Measurements from ENCODE around the gene TMEM237. TPM values are rescaled to one million over a fixed set of nuclear protein-coding genes. Genes with fewer than 3 reads are reported as not detected.

Gene TMEM237
- total RNA-seq, 2 donors from 2014 or later = 10.0 to 12.0 TPM

- ATAC-seq (no peak), DNase-seq (ENCODE audit: low spot score) (no peak)
- Mint-ChIP-seq H3K9me3 (no peaks in the 10 kb centered on the region), H3K27ac (no peak overlapping the region), H3K27me3 (no peaks in the 10 kb centered on the region), H3K4me3 (no peak overlapping the region), H3K4me1 (ENCODE audit: low read depth in 2 of 2) (peaks cover 0 to 4% of the 10 kb centered on the region in 2 donors), H3K36me3 (peaks cover 9% of the 10 kb centered on the region)
These were observed 12.7 kb downstream of the TMEM237 start for GRCh38 chr2:201630577-201630976.

GRCh38 chr2:201628545-201628944 is 14.8 kb downstream of the TMEM237 start:
- Mint-ChIP-seq H3K27ac (no peak overlapping the region), H3K9me3 (no peaks in the 10 kb centered on the region), H3K27me3 (no peaks in the 10 kb centered on the region), H3K4me3 (no peak overlapping the region), H3K36me3 (peaks cover 4% of the 10 kb centered on the region), H3K4me1 (ENCODE audit: low read depth in 2 of 2) (peaks cover 0 to 4% of the 10 kb centered on the region in 2 donors)
- no peak for ATAC-seq
- DNase-seq (ENCODE audit: low spot score) = no peak

GRCh38 chr2:201622306-201622970 is 20.9 kb downstream of the TMEM237 start:
- H3K27ac Mint-ChIP-seq = no peak overlapping the region
- H3K9me3 Mint-ChIP-seq = no peaks in the 10 kb centered on the region

GRCh38 chr2:201621293-201621999 is 21.9 kb downstream of the TMEM237 start:
- no peak overlapping the region for H3K4me3 Mint-ChIP-seq
- no peak overlapping the region for H3K27ac Mint-ChIP-seq
- H3K9me3 Mint-ChIP-seq = no peaks in the 10 kb centered on the region
- DNase-seq (ENCODE audit: low spot score) (no peak), ATAC-seq (no peak)
- peaks cover 0 to 2% of the 10 kb centered on the region in 2 donors for H3K27me3 Mint-ChIP-seq
- H3K4me1 Mint-ChIP-seq (ENCODE audit: low read depth in 2 of 2) = no peaks in the 10 kb centered on the region
- no peaks in the 10 kb centered on the region for H3K36me3 Mint-ChIP-seq

More at GRCh38 chr2:201622306-201622970, 20.9 kb downstream of the TMEM237 start:
- no peak for ATAC-seq
- Mint-ChIP-seq H3K4me3 (no peak overlapping the region), H3K4me1 (ENCODE audit: low read depth in 2 of 2) (no peaks in the 10 kb centered on the region), H3K36me3 (no peaks in the 10 kb centered on the region), H3K27me3 (no peaks in the 10 kb centered on the region)
- no peak for DNase-seq (ENCODE audit: low spot score)

GRCh38 chr2:201618744-201619662 is 24.3 kb downstream of the TMEM237 start:
- no peaks in the 10 kb centered on the region for H3K36me3 Mint-ChIP-seq
- no peak overlapping the region for H3K4me3 Mint-ChIP-seq
- no peak for DNase-seq (ENCODE audit: low spot score)
- H3K27me3 Mint-ChIP-seq = peaks cover 8 to 11% of the 10 kb centered on the region in 2 donors
- ATAC-seq = peak in 1 of 2 donors; percentile 43
- H3K27ac Mint-ChIP-seq = no peak overlapping the region
- H3K4me1 Mint-ChIP-seq (ENCODE audit: low read depth in 2 of 2) = no peaks in the 10 kb centered on the region
- no peaks in the 10 kb centered on the region for H3K9me3 Mint-ChIP-seq

GRCh38 chr2:201608021-201608420 is 35.3 kb downstream of the TMEM237 start:
- H3K36me3 Mint-ChIP-seq = peaks cover 7% of the 10 kb centered on the region
- no peak overlapping the region for H3K27ac Mint-ChIP-seq
- H3K4me3 Mint-ChIP-seq = no peak overlapping the region
- H3K4me1 Mint-ChIP-seq (ENCODE audit: low read depth in 2 of 2) = no peaks in the 10 kb centered on the region
- DNase-seq (ENCODE audit: low spot score) (no peak), ATAC-seq (no peak)
- H3K9me3 Mint-ChIP-seq = no peaks in the 10 kb centered on the region
- H3K27me3 Mint-ChIP-seq = peaks cover 8 to 36% of the 10 kb centered on the region in 2 donors

GRCh38 chr2:201607568-201607967 is 35.7 kb downstream of the TMEM237 start:
- Mint-ChIP-seq H3K27ac (no peak overlapping the region), H3K4me3 (no peak overlapping the region), H3K27me3 (peaks cover 8 to 36% of the 10 kb centered on the region in 2 donors), H3K36me3 (peaks cover 7% of the 10 kb centered on the region), H3K9me3 (no peaks in the 10 kb centered on the region), H3K4me1 (ENCODE audit: low read depth in 2 of 2) (no peaks in the 10 kb centered on the region)
- ATAC-seq (no peak), DNase-seq (ENCODE audit: low spot score) (no peak)

- Mint-ChIP-seq H3K9me3 (peaks cover 8% of the 10 kb centered on the region), H3K27me3 (peaks cover 26 to 30% of the 10 kb centered on the region in 2 donors), H3K4me1 (ENCODE audit: low read depth in 2 of 2) (no peaks in the 10 kb centered on the region), H3K36me3 (peaks cover 4% of the 10 kb centered on the region), H3K27ac (no peak overlapping the region), H3K4me3 (no peak overlapping the region)
- no peak for ATAC-seq
- no peak for DNase-seq (ENCODE audit: low spot score)
These were observed 42.4 kb downstream of the TMEM237 start for GRCh38 chr2:201600906-201601305.

GRCh38 chr2:201597397-201597796 is 45.9 kb downstream of the TMEM237 start:
- no peak for ATAC-seq
- H3K27ac Mint-ChIP-seq = no peak overlapping the region
- peaks cover 5% of the 10 kb centered on the region for H3K36me3 Mint-ChIP-seq
- no peaks in the 10 kb centered on the region for H3K4me1 Mint-ChIP-seq (ENCODE audit: low read depth in 2 of 2)
- H3K9me3 Mint-ChIP-seq = peaks cover 9% of the 10 kb centered on the region
- no peak for DNase-seq (ENCODE audit: low spot score)
- H3K4me3 Mint-ChIP-seq = no peak overlapping the region
- peaks cover 8 to 18% of the 10 kb centered on the region in 2 donors for H3K27me3 Mint-ChIP-seq

- H3K27ac Mint-ChIP-seq = no peak overlapping the region
- DNase-seq (ENCODE audit: low spot score) (no peak), ATAC-seq (no peak)
- H3K9me3 Mint-ChIP-seq = no peaks in the 10 kb centered on the region
- no peaks in the 10 kb centered on the region for H3K4me1 Mint-ChIP-seq (ENCODE audit: low read depth in 2 of 2)
- H3K4me3 Mint-ChIP-seq = no peak overlapping the region
- no peaks in the 10 kb centered on the region for H3K36me3 Mint-ChIP-seq
- H3K27me3 Mint-ChIP-seq = peaks cover 8 to 26% of the 10 kb centered on the region in 2 donors
These were observed 62.8 kb downstream of the TMEM237 start for GRCh38 chr2:201580486-201580885.

GRCh38 chr2:201579536-201579935 is 63.8 kb downstream of the TMEM237 start:
- ATAC-seq = no peak
- Mint-ChIP-seq H3K27ac (no peak overlapping the region), H3K27me3 (peaks cover 8 to 18% of the 10 kb centered on the region in 2 donors), H3K9me3 (no peaks in the 10 kb centered on the region), H3K4me1 (ENCODE audit: low read depth in 2 of 2) (no peaks in the 10 kb centered on the region), H3K36me3 (no peaks in the 10 kb centered on the region), H3K4me3 (no peak overlapping the region)
- no peak for DNase-seq (ENCODE audit: low spot score)

- ATAC-seq = no peak
- no peaks in the 10 kb centered on the region for H3K36me3 Mint-ChIP-seq
- no peak for DNase-seq (ENCODE audit: low spot score)
- no peaks in the 10 kb centered on the region for H3K9me3 Mint-ChIP-seq
- no peak overlapping the region for H3K4me3 Mint-ChIP-seq
- H3K27me3 Mint-ChIP-seq = peaks cover 3 to 5% of the 10 kb centered on the region in 2 donors
- peaks cover 4 to 6% of the 10 kb centered on the region in 2 donors for H3K4me1 Mint-ChIP-seq (ENCODE audit: low read depth in 2 of 2)
- H3K27ac Mint-ChIP-seq = no peak overlapping the region
These were observed 67.3 kb downstream of the TMEM237 start for GRCh38 chr2:201575971-201576370.

- H3K4me3 Mint-ChIP-seq = no peak overlapping the region
- H3K27ac Mint-ChIP-seq = no peak overlapping the region
- no peaks in the 10 kb centered on the region for H3K36me3 Mint-ChIP-seq
- H3K9me3 Mint-ChIP-seq = no peaks in the 10 kb centered on the region
- H3K27me3 Mint-ChIP-seq = peaks cover 3 to 5% of the 10 kb centered on the region in 2 donors
- DNase-seq (ENCODE audit: low spot score) (no peak), ATAC-seq (no peak)
- H3K4me1 Mint-ChIP-seq (ENCODE audit: low read depth in 2 of 2) = peaks cover 4 to 6% of the 10 kb centered on the region in 2 donors
These were observed 68.5 kb downstream of the TMEM237 start for GRCh38 chr2:201574766-201575165.

Measured in natural killer cell treated with Interleukin-12 subunit alpha and Interleukin-12 subunit beta and Interleukin-15 and Interleukin-18, amount 100 ng/mL, for 72 hours (primary cell).